OCI-LY3 (cell line): Measurements from ENCODE around the gene SRCIN1.

Source experiments
- H2AFZ ChIP-seq: fragments of 200-600, 300-600 bp; shearing (Covaris generic); 2 replicates; pipeline ENCODE4 v1.6.0; 2014; ENCODE audit warnings: antibody characterized with exemption, low read depth, low read length
- H3K27ac ChIP-seq: fragments of 200-600, 300-600 bp; sonication (generic); 2 replicates; pipeline ENCODE4 v1.5.1; 2014; ENCODE audit warnings: mild to moderate bottlenecking, low read length, moderate library complexity, mixed read lengths
- H3K27me3 ChIP-seq: fragments of 200-600, 300-600 bp; sonication (generic); 2 replicates; pipeline ENCODE4 v1.6.1; 2014; ENCODE audit warnings: low read depth, low read length, mixed read lengths
- H3K36me3 ChIP-seq: fragments of 200-600, 300-600 bp; sonication (generic); replicated peaks from 2 replicates; pipeline ENCODE3; 2014; ENCODE audit warnings: low read depth, low read length, mixed read lengths
- H3K4me1 ChIP-seq: fragments of 300-600, 200-600 bp; sonication (generic); 2 replicates; pipeline ENCODE4 v1.6.1; 2014; ENCODE audit warnings: low read length, mixed read lengths
- H3K4me2 ChIP-seq: fragments of 200-600, 300-600 bp; sonication (generic); 2 replicates; pipeline ENCODE4 v1.6.1; 2014; ENCODE audit warnings: low read length, mixed read lengths
- H3K4me3 ChIP-seq: fragments of 300-600, 200-600 bp; sonication (generic); 2 replicates; pipeline ENCODE4 v1.5.1; 2014; ENCODE audit warnings: antibody characterized with exemption, mild to moderate bottlenecking, low read length, moderate library complexity
- H3K79me2 ChIP-seq: fragments of 300-600, 200-600 bp; shearing (Covaris generic); 2 replicates; pipeline ENCODE4 v1.6.1; 2014; ENCODE audit warnings: mild to moderate bottlenecking, low read length, mixed read lengths
- H3K9ac ChIP-seq: fragments of 300-600, 200-600 bp; shearing (Covaris generic); 2 replicates; pipeline ENCODE4 v1.6.0; 2014; ENCODE audit warnings: mild to moderate bottlenecking, low read length, moderate library complexity
- H3K9me3 ChIP-seq: fragments of 200-600, 300-600 bp; shearing (Covaris generic); 2 replicates; pipeline ENCODE4 v1.6.1; 2014; ENCODE audit warnings: low read length, mixed read lengths; ENCODE audit not compliant: insufficient read depth
- H4K20me1 ChIP-seq: fragments of 200-600, 300-600 bp; sonication (generic); 2 replicates; pipeline ENCODE4 v1.6.1; 2016; ENCODE audit warnings: low read length, mixed read lengths; ENCODE audit not compliant: insufficient read depth
- EZH2phosphoT487 ChIP-seq: fragments of 200-600 bp; shearing (Covaris generic); IDR thresholded peaks from 2 replicates; pipeline ENCODE4 v1.6.1; 2018; ENCODE audit warnings: antibody characterized with exemption, mixed run types, low read depth
- TF ChIP-seq, protein P1 (sequence below): fragments of 200-600, 300-600 bp; sonication (generic); IDR thresholded peaks from 2 replicates; pipeline ENCODE4 v1.5.1; 2014; ENCODE audit warnings: antibody characterized with exemption, low read length, low read depth

The SRCIN1 gene

DNA sequence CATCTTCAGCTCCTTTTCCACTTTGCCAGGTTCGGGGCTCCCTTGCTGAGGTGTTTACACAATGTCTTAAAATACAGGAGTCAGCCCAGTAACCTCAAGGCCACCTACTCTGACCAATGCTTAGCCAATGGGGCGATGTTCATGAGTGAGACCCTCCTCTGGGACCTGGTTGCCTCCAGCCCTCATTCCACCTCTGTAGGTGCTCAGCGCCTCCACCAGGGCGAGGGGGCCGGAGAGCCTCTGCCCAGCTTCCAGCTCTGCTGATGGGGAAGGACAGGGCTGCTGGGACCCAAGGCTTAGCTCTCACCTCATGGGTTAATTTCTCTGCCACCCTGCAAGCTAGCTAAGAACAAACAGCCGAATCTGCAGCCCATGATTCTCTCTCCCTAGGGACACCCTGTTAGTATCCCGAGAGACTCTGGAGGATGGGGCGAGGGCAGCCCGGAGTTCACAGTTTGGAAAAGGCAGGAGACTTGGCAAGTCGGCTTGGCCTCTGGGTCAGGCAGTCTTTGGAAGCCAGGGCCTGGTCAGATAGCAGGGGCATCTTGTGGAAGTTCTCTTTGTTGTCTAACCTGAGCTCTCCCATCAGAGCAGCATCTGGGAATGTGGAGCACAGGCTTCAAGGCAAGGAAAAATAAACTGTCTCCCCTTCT, 16.2 kb downstream of the SRCIN1 start:
- Histone ChIP-seq H2AFZ (no peak overlapping the region), H3K27me3 (peaks cover 35% of the 10 kb centered on the region), H3K9ac (no peak overlapping the region), H4K20me1 (no peaks in the 10 kb centered on the region), H3K4me1 (peaks cover 72% of the 10 kb centered on the region), H3K27ac (no peak overlapping the region), H3K9me3 (no peaks in the 10 kb centered on the region), H3K4me3 (no peak overlapping the region), H3K79me2 (no peaks in the 10 kb centered on the region), H3K36me3 (no peaks in the 10 kb centered on the region), H3K4me2 (no peak overlapping the region)
- no peak for TF ChIP-seq EZH2phosphoT487
- TF ChIP-seq, protein P1, sequence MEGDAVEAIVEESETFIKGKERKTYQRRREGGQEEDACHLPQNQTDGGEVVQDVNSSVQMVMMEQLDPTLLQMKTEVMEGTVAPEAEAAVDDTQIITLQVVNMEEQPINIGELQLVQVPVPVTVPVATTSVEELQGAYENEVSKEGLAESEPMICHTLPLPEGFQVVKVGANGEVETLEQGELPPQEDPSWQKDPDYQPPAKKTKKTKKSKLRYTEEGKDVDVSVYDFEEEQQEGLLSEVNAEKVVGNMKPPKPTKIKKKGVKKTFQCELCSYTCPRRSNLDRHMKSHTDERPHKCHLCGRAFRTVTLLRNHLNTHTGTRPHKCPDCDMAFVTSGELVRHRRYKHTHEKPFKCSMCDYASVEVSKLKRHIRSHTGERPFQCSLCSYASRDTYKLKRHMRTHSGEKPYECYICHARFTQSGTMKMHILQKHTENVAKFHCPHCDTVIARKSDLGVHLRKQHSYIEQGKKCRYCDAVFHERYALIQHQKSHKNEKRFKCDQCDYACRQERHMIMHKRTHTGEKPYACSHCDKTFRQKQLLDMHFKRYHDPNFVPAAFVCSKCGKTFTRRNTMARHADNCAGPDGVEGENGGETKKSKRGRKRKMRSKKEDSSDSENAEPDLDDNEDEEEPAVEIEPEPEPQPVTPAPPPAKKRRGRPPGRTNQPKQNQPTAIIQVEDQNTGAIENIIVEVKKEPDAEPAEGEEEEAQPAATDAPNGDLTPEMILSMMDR = no peak

DNA sequence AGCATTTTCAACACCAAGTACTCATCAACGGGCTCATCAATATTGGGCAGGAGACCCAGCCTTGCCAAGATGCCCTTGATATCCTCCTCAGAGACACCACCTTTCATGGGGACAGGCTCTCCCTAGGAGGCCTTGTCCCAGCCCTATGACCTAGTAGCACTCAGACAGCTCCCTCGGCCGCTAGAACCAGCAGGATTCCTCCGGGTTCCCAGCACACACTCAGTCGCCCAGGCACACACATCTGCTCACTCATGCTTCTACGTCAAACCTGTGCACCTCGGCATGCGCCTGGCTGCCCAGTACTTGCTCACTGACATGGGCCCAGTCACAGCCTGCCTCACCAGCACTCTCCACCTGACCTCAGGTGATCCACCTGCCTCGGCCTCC, 17.0 kb downstream of the SRCIN1 start:
- no peak overlapping the region for H3K27ac ChIP-seq
- H3K4me1 ChIP-seq = peaks cover 79% of the 10 kb centered on the region

GRCh38 chr17:38587947-38588787, 17.6 kb downstream of the SRCIN1 start:
- Histone ChIP-seq H3K4me2 (peak overlapping the region; percentile 74), H3K79me2 (no peaks in the 10 kb centered on the region), H3K9me3 (no peaks in the 10 kb centered on the region), H3K27ac (peak overlapping the region; percentile 64), H3K4me3 (no peak overlapping the region), H3K36me3 (no peaks in the 10 kb centered on the region), H3K27me3 (peaks cover 21% of the 10 kb centered on the region), H2AFZ (no peak overlapping the region), H3K4me1 (peaks cover 78% of the 10 kb centered on the region), H4K20me1 (no peaks in the 10 kb centered on the region), H3K9ac (no peak overlapping the region)
- TF ChIP-seq, protein P1 = no peak
- TF ChIP-seq EZH2phosphoT487 = no peak

More for the DNA sequence above, 17.0 kb downstream of the SRCIN1 start:
- Histone ChIP-seq H3K79me2 (no peaks in the 10 kb centered on the region), H2AFZ (no peak overlapping the region), H3K4me2 (no peak overlapping the region), H3K9me3 (no peaks in the 10 kb centered on the region), H4K20me1 (no peaks in the 10 kb centered on the region), H3K36me3 (no peaks in the 10 kb centered on the region), H3K27me3 (peaks cover 27% of the 10 kb centered on the region), H3K4me3 (no peak overlapping the region), H3K9ac (no peak overlapping the region)
- TF ChIP-seq, protein P1 = no peak
- TF ChIP-seq EZH2phosphoT487 = no peak

DNA sequence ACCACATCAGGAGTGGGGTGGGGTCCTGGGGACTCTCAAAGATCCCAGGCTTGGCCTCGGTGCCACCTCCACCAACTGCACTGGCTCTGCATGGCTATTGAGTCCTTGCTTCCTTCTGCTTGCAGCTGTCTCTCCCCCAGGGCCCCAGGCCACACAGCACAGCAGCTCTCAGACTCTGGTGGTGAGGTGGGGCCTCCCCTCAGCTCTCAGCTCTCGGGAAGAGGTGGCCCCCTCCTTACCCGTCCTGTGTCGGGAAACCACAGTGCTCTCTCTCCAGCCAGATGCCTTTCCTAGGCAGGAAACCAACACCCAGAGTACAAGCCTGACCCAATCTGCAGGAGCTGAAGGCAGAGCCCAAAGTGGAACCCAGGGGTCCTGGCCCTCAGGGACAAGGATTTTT, 18.5 kb downstream of the SRCIN1 start:
- Histone ChIP-seq H3K9ac (peak overlapping the region; percentile 22; the same call in 1 of the 2 replicates), H3K9me3 (no peaks in the 10 kb centered on the region), H3K27ac (peak overlapping the region; percentile 64), H3K36me3 (no peaks in the 10 kb centered on the region), H3K79me2 (no peaks in the 10 kb centered on the region), H3K27me3 (peaks cover 12% of the 10 kb centered on the region), H3K4me3 (peak overlapping the region; percentile 42), H4K20me1 (no peaks in the 10 kb centered on the region), H3K4me1 (peaks cover 68% of the 10 kb centered on the region), H2AFZ (no peak overlapping the region), H3K4me2 (peak overlapping the region; percentile 74)
- no peak for TF ChIP-seq EZH2phosphoT487
- TF ChIP-seq, protein P1 = no peak
